GM12875 (cell line): Measurements from ENCODE around the gene TRPM4.

Experiments
- H3K4me3 ChIP-seq: one replicate; pipeline ENCODE4 v1.5.1; 2011; ENCODE audit warnings: low read depth, low read length, control low read depth
- CTCF ChIP-seq: IDR thresholded peaks from 2 replicates; pipeline ENCODE4 v1.5.1; 2011; ENCODE audit warnings: low read depth, mild to moderate bottlenecking, control low read depth, inconsistent platforms, low read length, moderate library complexity, borderline replicate concordance; ENCODE audit not compliant: insufficient read depth

The TRPM4 gene

GRCh38 chr19:49150106-49150943, 7.3 kb upstream of the TRPM4 start:
- TF ChIP-seq CTCF, result no peak
- peak overlapping the region; percentile 26 for H3K4me3 ChIP-seq

GRCh38 chr19:49150944-49151243, 6.7 kb upstream of the TRPM4 start:
- TF ChIP-seq CTCF, result no peak
- no peak overlapping the region for H3K4me3 ChIP-seq

DNA sequence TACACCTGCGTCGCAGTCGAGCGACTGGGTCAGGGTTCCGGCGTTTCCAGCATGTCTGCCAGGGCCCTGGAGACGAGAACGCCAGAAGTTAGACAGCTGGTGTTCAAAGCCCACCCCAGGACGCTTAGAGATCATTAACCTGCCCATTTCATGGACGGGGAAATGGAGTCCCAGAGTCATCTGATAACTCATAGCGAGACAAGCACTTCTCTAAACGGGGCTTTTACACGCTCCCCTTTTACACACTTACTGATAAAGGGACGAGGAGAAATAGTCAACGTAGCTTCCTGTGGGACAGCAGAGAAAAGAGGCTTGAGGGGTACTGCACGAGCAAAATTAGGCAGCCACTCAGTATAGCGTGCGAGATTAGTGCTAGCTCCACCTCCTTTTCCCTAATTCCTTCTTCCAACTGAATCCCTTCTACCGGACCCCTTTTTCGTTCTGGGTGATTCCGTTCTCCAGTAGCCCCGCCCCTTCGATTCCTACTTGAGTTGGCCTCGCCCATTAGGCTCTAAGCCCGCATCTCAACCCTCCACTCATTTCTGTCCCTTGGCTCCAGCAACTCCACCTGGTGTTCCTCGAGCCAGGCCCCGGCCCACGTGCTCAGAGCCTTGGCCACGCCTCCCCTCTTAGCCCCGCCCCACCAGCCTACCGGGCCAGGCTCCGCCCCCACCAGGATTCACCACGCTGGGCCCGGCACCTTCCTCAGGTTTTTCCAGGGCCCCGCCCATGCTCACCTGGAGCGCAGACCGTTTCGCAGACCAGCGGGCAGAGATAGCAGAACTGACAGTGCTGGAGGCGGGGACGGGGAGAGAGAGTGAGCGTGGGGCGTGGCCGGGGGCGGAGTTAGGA, 6.1 kb upstream of the TRPM4 start:
- no peak for TF ChIP-seq CTCF
- H3K4me3 ChIP-seq, result no peak overlapping the region

DNA sequence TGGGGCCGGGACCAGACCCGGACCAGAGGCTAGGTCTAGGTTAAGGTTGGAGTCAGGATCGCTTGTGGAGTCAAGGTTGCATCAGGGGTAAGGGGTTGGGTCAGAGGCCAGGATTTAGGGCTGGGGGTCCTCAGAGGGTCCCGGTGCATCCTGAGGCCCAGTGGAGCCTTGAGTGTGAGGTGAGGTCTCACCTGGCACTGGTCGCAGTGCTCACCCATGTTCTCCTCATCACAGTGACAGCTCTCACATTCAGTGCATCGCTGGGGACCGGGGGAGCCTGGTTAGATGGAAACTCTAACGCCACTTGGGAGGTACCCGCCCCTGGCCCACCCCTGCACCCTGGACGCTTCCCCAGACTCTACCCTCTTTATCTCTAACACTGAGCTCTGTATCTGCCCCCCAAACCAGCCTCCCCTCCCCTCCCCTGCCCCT, 5.5 kb upstream of the TRPM4 start:
- no peak overlapping the region for H3K4me3 ChIP-seq
- TF ChIP-seq CTCF, result no peak

DNA sequence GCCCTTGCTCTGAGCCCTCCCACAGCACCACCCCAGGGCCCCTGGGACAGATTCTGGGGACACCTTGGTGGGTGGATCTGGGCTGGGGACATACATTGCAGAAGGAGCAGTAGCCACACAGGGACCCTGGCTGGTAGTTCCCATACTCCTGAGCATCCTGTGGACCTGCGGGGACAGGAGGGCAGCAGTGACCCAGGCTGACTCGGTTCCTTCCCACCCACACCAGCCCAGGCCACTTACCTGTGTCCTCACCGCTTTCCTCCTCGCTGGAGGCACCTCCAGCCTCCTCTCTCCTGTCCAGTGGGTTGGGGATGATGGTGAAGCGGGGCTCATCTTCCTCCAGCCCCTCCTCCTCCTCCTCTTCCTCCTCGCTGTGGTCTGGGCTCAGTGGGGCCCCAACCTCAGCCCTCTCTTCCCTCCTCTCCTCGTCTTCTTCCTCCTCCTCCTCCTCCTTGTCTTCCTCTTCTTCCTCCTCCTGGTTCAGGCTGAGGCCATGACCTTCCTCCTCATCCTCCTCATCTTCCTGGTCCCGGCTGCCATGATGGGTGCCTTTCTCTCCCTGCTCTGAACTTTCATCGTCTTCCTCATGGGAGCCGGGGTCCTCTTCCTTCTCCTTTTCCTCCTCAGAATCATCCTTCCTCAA, 4.3 kb upstream of the TRPM4 start:
- no peak overlapping the region for H3K4me3 ChIP-seq
- no peak for TF ChIP-seq CTCF

DNA sequence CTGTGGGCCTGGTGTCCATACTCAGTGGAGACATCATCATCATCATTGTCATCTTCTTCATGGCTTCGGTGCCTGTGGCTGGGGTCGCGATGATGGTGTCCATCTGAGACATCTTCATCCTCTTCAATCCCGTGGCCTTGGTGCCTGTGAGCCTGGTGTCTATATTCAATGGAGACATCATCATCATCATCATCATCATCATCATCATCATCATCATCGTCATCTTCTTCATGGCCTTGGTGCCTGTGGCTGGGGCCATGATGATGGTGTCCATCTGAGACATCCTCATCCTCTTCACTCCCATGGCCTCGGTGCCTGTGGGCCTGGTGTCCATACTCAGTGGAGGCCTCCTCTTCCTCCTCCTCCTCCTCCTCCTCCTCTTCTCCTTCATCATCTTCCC, 3.3 kb upstream of the TRPM4 start:
- no peak for TF ChIP-seq CTCF
- H3K4me3 ChIP-seq, result no peak overlapping the region
